Activated B cell treated with CpG ODN at 0.5 μM for 24 hours (primary cell): ENCODE results near the gene MESP2. TPM values are rescaled to one million over a fixed set of nuclear protein-coding genes. Genes with fewer than 3 reads are reported as not detected.

Source experiments
- ATAC-seq: fragments of 200-7000 bp; cut with Tn5 transposase; one replicate; pipeline ENCODE4 v1.10.0; 2021; ENCODE audit warnings: low read depth, mild to moderate bottlenecking, moderate library complexity
- CTCF ChIA-PET: fragments of 350-600 bp; sonication (Branson Sonifier 250); formaldehyde crosslinking; loops from one replicate; lab custom pipeline; 2021; ENCODE audit warnings: antibody characterized with exemption; lab: Charles Lee
- POLR2A ChIA-PET: fragments of 350-600 bp; sonication (Branson Sonifier 250); formaldehyde crosslinking; loops from one replicate; lab custom pipeline; 2021; ENCODE audit warnings: antibody characterized with exemption; lab: Charles Lee
- DNase-seq: peaks from one replicate; pipeline ENCODE4 v3.0.0; 2022
- H3K27ac Mint-ChIP-seq: one replicate; pipeline ENCODE4 v1.8.0; 2020; ENCODE audit warnings: mixed read lengths
- H3K27me3 Mint-ChIP-seq: one replicate; pipeline ENCODE4 v1.8.0; 2021; ENCODE audit warnings: mixed read lengths
- H3K36me3 Mint-ChIP-seq: one replicate; pipeline ENCODE4 v1.8.0; 2021; ENCODE audit warnings: low read depth, mixed read lengths
- H3K4me1 Mint-ChIP-seq: one replicate; pipeline ENCODE4 v1.8.0; 2021; ENCODE audit warnings: mixed read lengths
- H3K4me3 Mint-ChIP-seq: one replicate; pipeline ENCODE4 v1.8.0; 2020; ENCODE audit warnings: mild to moderate bottlenecking, mixed read lengths
- H3K9me3 Mint-ChIP-seq: one replicate; pipeline ENCODE4 v1.8.0; 2020; ENCODE audit warnings: mixed read lengths
- CTCF ChIP-seq: fragments of 200-600 bp; IDR thresholded peaks from one replicate; pipeline ENCODE4 v1.8.0; 2022; ENCODE audit warnings: antibody characterized with exemption, mild to moderate bottlenecking
- intact Hi-C: fragments of 100-400 bp; cut with micrococcal nuclease; formaldehyde crosslinking; loops from one replicate; pipeline ENCODE4 v1.15.1; 2024
- total RNA-seq: library from RNA; stranded (reverse); gene quantifications from 2 replicates; pipeline ENCODE4 v1.2.3, GENCODE V29; 2022

The MESP2 gene
- total RNA-seq, 1 donor from 2014 or later, result 0.40 TPM

GRCh38 chr15:89823836-89824606 is 47.9 kb downstream of the MESP2 start:
- ATAC-seq (no peak), DNase-seq (no peak)
- Mint-ChIP-seq H3K4me1 (peaks cover 14% of the 10 kb centered on the region), H3K36me3 (no peaks in the 10 kb centered on the region), H3K27ac (no peak overlapping the region), H3K27me3 (peaks cover 13% of the 10 kb centered on the region), H3K9me3 (no peaks in the 10 kb centered on the region), H3K4me3 (no peak overlapping the region)
- POLR2A ChIA-PET, result no interaction called here
- CTCF ChIA-PET, result no interaction called here
- TF ChIP-seq CTCF, result no peak
- intact Hi-C loops, result no loop called here

- Mint-ChIP-seq H3K9me3 (no peaks in the 10 kb centered on the region), H3K27ac (no peak overlapping the region), H3K36me3 (no peaks in the 10 kb centered on the region), H3K4me3 (no peak overlapping the region), H3K4me1 (peaks cover 14% of the 10 kb centered on the region), H3K27me3 (peaks cover 13% of the 10 kb centered on the region)
- ATAC-seq, result no peak
- DNase-seq, result no peak
- no peak for TF ChIP-seq CTCF
- ChIA-PET CTCF (no interaction called here), POLR2A (no interaction called here)
- intact Hi-C loops, result no loop called here
Observed at GRCh38 chr15:89824607-89824867, 48.4 kb downstream of the MESP2 start.

- Mint-ChIP-seq H3K27me3 (peaks cover 13% of the 10 kb centered on the region), H3K4me3 (no peak overlapping the region), H3K4me1 (peaks cover 14% of the 10 kb centered on the region), H3K36me3 (no peaks in the 10 kb centered on the region), H3K27ac (no peak overlapping the region), H3K9me3 (no peaks in the 10 kb centered on the region)
- ChIA-PET POLR2A (interaction anchor here (0.9 kb wide), 1 partner anchor 45 kb away, joined by 4 read pairs; no protein-coding TSS in a partner anchor), CTCF (no interaction called here)
- ATAC-seq (peak; percentile 75), DNase-seq (no peak)
- intact Hi-C loops, result no loop called here
- no peak for TF ChIP-seq CTCF
Observed at GRCh38 chr15:89825271-89825940, 49.3 kb downstream of the MESP2 start.

DNA sequence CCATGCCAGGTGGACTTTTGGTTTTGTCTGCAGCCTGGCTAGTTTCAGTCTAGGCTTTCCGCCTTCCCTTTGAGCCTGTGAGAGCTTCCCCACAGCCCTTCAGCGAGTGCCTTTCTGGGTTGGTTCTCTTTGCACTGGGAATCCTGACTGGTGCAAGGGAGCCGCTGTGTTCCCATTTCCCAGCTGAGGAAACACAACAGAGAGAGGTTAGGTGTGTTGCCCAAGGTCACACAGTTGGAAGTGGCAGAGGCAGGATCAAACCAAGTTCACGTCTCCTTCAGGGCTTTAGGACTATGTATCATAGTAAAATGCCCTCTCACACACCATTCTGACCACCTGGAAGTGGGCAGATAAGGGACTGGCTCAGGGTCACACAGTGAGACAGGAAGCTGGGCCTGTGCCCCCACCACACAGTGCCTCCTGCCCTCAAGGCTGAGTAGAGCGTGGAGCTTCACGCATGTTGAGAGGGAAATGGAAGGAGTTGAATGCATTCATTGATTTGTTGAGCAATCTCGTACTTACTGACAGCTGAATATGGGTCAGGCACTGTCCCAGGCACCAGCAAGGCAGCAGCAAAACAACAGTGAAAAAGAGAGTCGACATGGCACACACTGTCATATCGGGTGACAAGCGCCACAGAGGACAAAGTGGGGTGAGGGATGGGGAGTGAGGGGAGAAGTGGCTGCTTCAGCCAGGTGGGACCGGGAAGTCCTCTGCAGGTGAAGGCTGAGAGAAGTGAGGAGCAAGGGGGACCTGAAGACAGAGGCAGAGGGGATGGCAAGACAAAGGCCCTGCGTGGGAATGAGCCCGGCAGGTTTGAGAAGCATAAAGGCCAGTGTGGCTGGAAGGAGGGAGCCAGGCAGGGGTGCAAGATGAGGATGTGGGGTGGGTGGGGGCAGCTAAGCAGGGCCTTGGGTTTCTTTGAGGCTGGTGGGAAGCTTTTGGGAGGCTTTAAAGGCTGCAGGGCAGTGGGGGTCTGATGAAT is 50.8 kb downstream of the MESP2 start:
- TF ChIP-seq CTCF, result no peak
- ChIA-PET POLR2A (no interaction called here), CTCF (no interaction called here)
- no peak for DNase-seq
- Mint-ChIP-seq H3K27ac (no peak overlapping the region), H3K9me3 (no peaks in the 10 kb centered on the region), H3K36me3 (no peaks in the 10 kb centered on the region), H3K4me3 (no peak overlapping the region), H3K27me3 (peaks cover 8% of the 10 kb centered on the region), H3K4me1 (peaks cover 14% of the 10 kb centered on the region)
- no peak for ATAC-seq
- intact Hi-C loops, result no loop called here
